ENCODE results near the gene FAM180B.
"Not testable (repeated sequence)": the region's sequence is repeated elsewhere in the genome, so short reads cannot be mapped to it uniquely, and the experiment has no call there.

FAM180B gene

GRCh38 chr11:47626234-47626633, 39.8 kb downstream of the FAM180B start:
- no peaks in the 10 kb centered on the region for H3K4me1 Mint-ChIP-seq (ENCODE audit: low read depth)
- H3K27me3 Mint-ChIP-seq (ENCODE audit: low read depth) = no peaks in the 10 kb centered on the region
- H3K36me3 Mint-ChIP-seq (ENCODE audit: low read depth) = peaks cover 52% of the 10 kb centered on the region

GRCh38 chr11:47628026-47628425, 41.5 kb downstream of the FAM180B start:
- no peak overlapping the region for H3K4me3 Mint-ChIP-seq
- H3K4me1 Mint-ChIP-seq (ENCODE audit: low read depth) = no peaks in the 10 kb centered on the region
- no peak overlapping the region for H3K27ac Mint-ChIP-seq
- H3K9me3 Mint-ChIP-seq = no peaks in the 10 kb centered on the region
- no peak for DNase-seq (ENCODE audit: low spot score)
- H3K36me3 Mint-ChIP-seq (ENCODE audit: low read depth) = peaks cover 55% of the 10 kb centered on the region
- H3K27me3 Mint-ChIP-seq (ENCODE audit: low read depth) = no peaks in the 10 kb centered on the region

More at GRCh38 chr11:47626234-47626633, 39.8 kb downstream of the FAM180B start:
- H3K27ac Mint-ChIP-seq = no peak overlapping the region
- H3K4me3 Mint-ChIP-seq = no peak overlapping the region
- no peaks in the 10 kb centered on the region for H3K9me3 Mint-ChIP-seq
- DNase-seq (ENCODE audit: low spot score) = no peak

GRCh38 chr11:47631473-47631872, 45.0 kb downstream of the FAM180B start:
- peaks cover 65% of the 10 kb centered on the region for H3K36me3 Mint-ChIP-seq (ENCODE audit: low read depth)
- no peaks in the 10 kb centered on the region for H3K9me3 Mint-ChIP-seq

GRCh38 chr11:47636331-47636730, 49.9 kb downstream of the FAM180B start:
- H3K4me3 Mint-ChIP-seq; H3K27ac Mint-ChIP-seq; DNase-seq (ENCODE audit: low spot score); H3K27me3 Mint-ChIP-seq (ENCODE audit: low read depth); H3K9me3 Mint-ChIP-seq: not testable (repeated sequence)
- peaks cover 46% of the 10 kb centered on the region for H3K36me3 Mint-ChIP-seq (ENCODE audit: low read depth)
- peaks cover 10% of the 10 kb centered on the region for H3K4me1 Mint-ChIP-seq (ENCODE audit: low read depth)

More at GRCh38 chr11:47631473-47631872, 45.0 kb downstream of the FAM180B start:
- Mint-ChIP-seq H3K27me3 (ENCODE audit: low read depth) (no peaks in the 10 kb centered on the region), H3K4me1 (ENCODE audit: low read depth) (no peaks in the 10 kb centered on the region), H3K27ac (no peak overlapping the region), H3K4me3 (no peak overlapping the region)
- no peak for DNase-seq (ENCODE audit: low spot score)
